A673 (cell line): ENCODE results near the gene PLEKHH2. TPM values are rescaled to one million over a fixed set of nuclear protein-coding genes. Genes with fewer than 3 reads are reported as not detected.

Source experiments
- Bru-seq: library from RNA; stranded (reverse); fragments of 400-500 nt; gene quantifications from one replicate; lab custom pipeline; 2021; lab: Mats Ljungman, UMichigan
- BruChase-seq, 2 experiments: library from RNA; stranded (reverse); fragments of 400-500 nt; gene quantifications; one replicate each; lab custom pipeline; 2021; lab: Mats Ljungman, UMichigan
- BruUV-seq: library from RNA; stranded (reverse); fragments of 400-500 nt; replicated peaks from 2 replicates; lab custom pipeline; 2021; lab: Mats Ljungman, UMichigan
- CTCF ChIA-PET: fragments of 300-600 bp; sonication (Branson Sonifier 250); formaldehyde crosslinking; loops from one replicate; lab custom pipeline; 2022; ENCODE audit warnings: antibody characterized with exemption; lab: Charles Lee
- POLR2A ChIA-PET: fragments of 300-600 bp; sonication (Branson Sonifier 250); formaldehyde crosslinking; loops from one replicate; lab custom pipeline; 2022; ENCODE audit warnings: antibody characterized with exemption; ENCODE audit not compliant: low non-redundant PET; lab: Charles Lee
- DNase-seq: peaks from one replicate; pipeline ENCODE4 v3.0.0-alpha.2; 2015; ENCODE audit warnings: low spot score
- H3K27ac ChIP-seq: fragments of 200-600 bp; sonication (generic); 2 replicates; pipeline ENCODE4 v1.5.1; 2016; ENCODE audit warnings: mixed run types, low read depth, mild to moderate bottlenecking, mixed read lengths, antibody characterized with exemption, low read length; ENCODE audit not compliant: poor library complexity, severe bottlenecking
- H3K27me3 ChIP-seq: fragments of 200-600 bp; sonication (generic); replicated peaks from 2 replicates; pipeline ENCODE4 v1.6.1; 2017; ENCODE audit warnings: mixed run types, low read depth, mild to moderate bottlenecking, mixed read lengths, antibody characterized with exemption, low read length; ENCODE audit not compliant: insufficient read depth, poor library complexity
- H3K36me3 ChIP-seq: fragments of 200-600 bp; sonication (generic); 2 replicates; pipeline ENCODE4 v1.6.1; 2016; ENCODE audit warnings: mixed run types, mild to moderate bottlenecking, mixed read lengths, antibody characterized with exemption, low read length; ENCODE audit not compliant: insufficient read depth, poor library complexity, severe bottlenecking
- H3K4me1 ChIP-seq: fragments of 200-600 bp; sonication (generic); 2 replicates; pipeline ENCODE4 v1.6.1; 2017; ENCODE audit warnings: mixed run types, mild to moderate bottlenecking, mixed read lengths, antibody characterized with exemption, low read length; ENCODE audit not compliant: insufficient read depth, poor library complexity, severe bottlenecking
- H3K4me3 ChIP-seq: fragments of 200-600 bp; sonication (generic); 2 replicates; pipeline ENCODE4 v1.5.1; 2016; ENCODE audit warnings: low read depth, mixed run types, mild to moderate bottlenecking, mixed read lengths, low read length; ENCODE audit not compliant: poor library complexity, severe bottlenecking
- H3K9me3 ChIP-seq: fragments of 200-600 bp; sonication (generic); 2 replicates; pipeline ENCODE4 v1.6.1; 2016; ENCODE audit warnings: mixed run types, low read depth, mild to moderate bottlenecking, mixed read lengths, antibody characterized with exemption, low read length; ENCODE audit not compliant: poor library complexity, severe bottlenecking
- CTCF ChIP-seq: fragments of 300-800, 200-600 bp; sonication (generic); conservative IDR thresholded peaks from 2 replicates; pipeline ENCODE4 v1.5.1; 2017; ENCODE audit warnings: low read depth, mild to moderate bottlenecking, antibody characterized with exemption, low read length, moderate library complexity, mixed read lengths
- EZH2 ChIP-seq: fragments of 200-600 bp; sonication (generic); IDR thresholded peaks from 2 replicates; pipeline ENCODE4 v1.6.1; 2017; ENCODE audit warnings: borderline replicate concordance, low read depth, mild to moderate bottlenecking, mixed read lengths, antibody characterized with exemption, low read length; ENCODE audit not compliant: poor library complexity, severe bottlenecking
- intact Hi-C: fragments of 100-400 bp; cut with micrococcal nuclease; formaldehyde crosslinking; loops from one replicate; pipeline ENCODE4 v1.10.0; 2022; ENCODE audit not compliant: unreplicated experiment
- long read RNA-seq: library from polyadenylated mRNA; stranded (forward); transcript quantifications from one replicate; pipeline ENCODE4 v2.0.0, GENCODE V29; 2022
- total RNA-seq: library from RNA; stranded (reverse); gene quantifications from 2 replicates; pipeline ENCODE4 v1.2.3, GENCODE V29; 2021

The PLEKHH2 gene
- total RNA-seq (2.2 and 4.7 TPM in 2 replicates), Bru-seq, nascent RNA (percentile 39 among the genes with signal in this experiment), BruChase-seq, experiment 1, labeled RNA remaining after a 2-hour chase (percentile 40 among the genes with signal in this experiment), BruChase-seq, experiment 2, labeled RNA remaining after a 6-hour chase (percentile 32 among the genes with signal in this experiment)
- long read RNA-seq = 0 reads

- TF ChIP-seq EZH2 (no peak), CTCF (no peak)
- H3K4me3 ChIP-seq = peak within 1 kb of the TSS; percentile 81
- BruUV-seq = no TSS peak
- intact Hi-C loops = no loop called here
- peak; percentile 90 for DNase-seq
- POLR2A ChIA-PET = interaction anchor here (0.6 kb wide), 2 partner anchors 10 to 359 kb away, joined by 3 to 16 read pairs; no protein-coding TSS in a partner anchor
- no peaks in the 10 kb centered on the region for H3K36me3 ChIP-seq
- no peaks in the 10 kb centered on the region for H3K27me3 ChIP-seq
- no peak within 1 kb of the TSS for H3K27ac ChIP-seq
- peaks cover 17% of the 10 kb centered on the region for H3K4me1 ChIP-seq
- CTCF ChIA-PET = interaction anchor here (0.7 kb wide), 1 partner anchor 10 kb away, joined by 5 read pairs; no protein-coding TSS in a partner anchor
- H3K9me3 ChIP-seq = no peaks in the 10 kb centered on the region
Measured at GRCh38 chr2:43637030-43637803, at the start of gene PLEKHH2. Gene PLEKHH2, plus strand, starts transcription at chr2:43637260. Its CDS starts 7,414 bp downstream, at chr2:43644674.

GRCh38 chr2:43592443-43592842 is 44.6 kb upstream of the PLEKHH2 start:
- Histone ChIP-seq H3K9me3 (no peaks in the 10 kb centered on the region), H3K4me3 (no peak overlapping the region), H3K4me1 (peaks cover 7% of the 10 kb centered on the region), H3K27ac (no peak overlapping the region), H3K36me3 (peaks cover 41% of the 10 kb centered on the region), H3K27me3 (no peaks in the 10 kb centered on the region)
- DNase-seq = peak; percentile 33
- BruUV-seq = no TSS peak
- ChIA-PET CTCF (no interaction called here), POLR2A (no interaction called here)
- intact Hi-C loops = no loop called here
- TF ChIP-seq CTCF = no peak
- TF ChIP-seq EZH2 = no peak

- H3K27me3 ChIP-seq = no peaks in the 10 kb centered on the region
- BruUV-seq = no TSS peak
- peaks cover 33% of the 10 kb centered on the region for H3K36me3 ChIP-seq
- no peak overlapping the region for H3K4me3 ChIP-seq
- no peak overlapping the region for H3K27ac ChIP-seq
- peaks cover 7% of the 10 kb centered on the region for H3K4me1 ChIP-seq
- intact Hi-C loops = no loop called here
- TF ChIP-seq EZH2 (no peak), CTCF (no peak)
- POLR2A ChIA-PET = no interaction called here
- CTCF ChIA-PET = interaction anchor here (0.6 kb wide), 1 partner anchor 311 kb away, joined by 14 read pairs; no protein-coding TSS in a partner anchor
- DNase-seq = no peak
- H3K9me3 ChIP-seq = no peaks in the 10 kb centered on the region
Measured at GRCh38 chr2:43593254-43593653, 43.8 kb upstream of the PLEKHH2 start.
